Suprapubic skin (tissue), 4 donors: ENCODE measurements around the gene ARHGAP6.

Source experiments
- CTCF ChIP-seq, 2 donors: fragments of 200-600 bp in 1 of 2; fragments of 450-650 bp in 1 of 2; sonication (generic) in 1 of 2; IDR thresholded peaks; one replicate each; pipeline ENCODE4 v1.5.1; 2016 to 2019; ENCODE audit warnings: antibody characterized with exemption in 2 of 2, mild to moderate bottlenecking in 1 of 2, moderate library complexity in 1 of 2
- EP300 ChIP-seq: sonication (generic); formaldehyde crosslinking; IDR thresholded peaks from one replicate; pipeline ENCODE4 v1.6.1; 2017; ENCODE audit warnings: antibody characterized with exemption
- POLR2A ChIP-seq, 2 donors: fragments of 450-650 bp; IDR thresholded peaks; one replicate each; pipeline ENCODE4 v1.6.1; 2017; ENCODE audit warnings: antibody characterized with exemption in 2 of 2, mild to moderate bottlenecking in 2 of 2, moderate library complexity in 2 of 2
- POLR2AphosphoS5 ChIP-seq, 3 donors: sonication (generic); formaldehyde crosslinking; IDR thresholded peaks; one replicate each; pipeline ENCODE4 v1.6.1; 2017; ENCODE audit warnings: antibody characterized with exemption in 3 of 3

GRCh38 chrX:11293113-11293512 lies 372.6 kb downstream of the ARHGAP6 start, which contains the start of gene AMELX:
- no peak for TF ChIP-seq CTCF (IDR thresholded peaks at IDR 0.05)
- TF ChIP-seq POLR2A (IDR thresholded peaks at IDR 0.05) = no peak
- TF ChIP-seq EP300 = no peak
- no peak for TF ChIP-seq POLR2AphosphoS5 (IDR thresholded peaks at IDR 0.05)
